Measurements from ENCODE around the gene DSCAM.
"Not testable (repeated sequence)": the region's sequence is repeated elsewhere in the genome, so short reads cannot be mapped to it uniquely, and the experiment has no call there.

DSCAM gene

GRCh38 chr21:40355076-40355475 lies 491.9 kb downstream of the DSCAM start:
- no peak for DNase-seq

- DNase-seq, result no peak
Observed at GRCh38 chr21:40351006-40351405, 496.0 kb downstream of the DSCAM start.

- DNase-seq, result no peak
Observed at GRCh38 chr21:40349591-40349990, 497.4 kb downstream of the DSCAM start.

GRCh38 chr21:40345711-40346321 lies 501.1 kb downstream of the DSCAM start:
- no peak for DNase-seq

- DNase-seq, result no peak
Observed at GRCh38 chr21:40340357-40340756, 506.6 kb downstream of the DSCAM start.

GRCh38 chr21:40339050-40339449 lies 507.9 kb downstream of the DSCAM start:
- no peak for DNase-seq

- no peak for DNase-seq
Observed at GRCh38 chr21:40337981-40338380, 509.0 kb downstream of the DSCAM start.

GRCh38 chr21:40335704-40336103 lies 511.3 kb downstream of the DSCAM start:
- DNase-seq, result no peak

GRCh38 chr21:40334159-40334558 lies 512.8 kb downstream of the DSCAM start:
- no peak for DNase-seq

- DNase-seq, result no peak
Observed at GRCh38 chr21:40333731-40334130, 513.2 kb downstream of the DSCAM start.

GRCh38 chr21:40331804-40332203 lies 515.2 kb downstream of the DSCAM start:
- DNase-seq, result no peak

GRCh38 chr21:40331172-40331571 lies 515.8 kb downstream of the DSCAM start:
- DNase-seq, result no peak

- DNase-seq, result no peak
Observed at GRCh38 chr21:40324389-40324788, 522.6 kb downstream of the DSCAM start.

GRCh38 chr21:40320718-40321117 lies 526.2 kb downstream of the DSCAM start:
- not testable (repeated sequence) for DNase-seq

- no peak for DNase-seq
Observed at GRCh38 chr21:40318371-40318770, 528.6 kb downstream of the DSCAM start.

GRCh38 chr21:40316104-40316503 lies 530.9 kb downstream of the DSCAM start:
- no peak for DNase-seq

GRCh38 chr21:40315626-40316025 lies 531.3 kb downstream of the DSCAM start:
- DNase-seq, result no peak

- no peak for DNase-seq
Observed at GRCh38 chr21:40313260-40313659, 533.7 kb downstream of the DSCAM start.

- no peak for DNase-seq
Observed at GRCh38 chr21:40300300-40300699, 546.7 kb downstream of the DSCAM start.

- no peak for DNase-seq
Observed at GRCh38 chr21:40299451-40299850, 547.5 kb downstream of the DSCAM start.

- DNase-seq, result no peak
Observed at GRCh38 chr21:40294345-40294744, 552.6 kb downstream of the DSCAM start.

- no peak for DNase-seq
Observed at GRCh38 chr21:40291560-40291959, 555.4 kb downstream of the DSCAM start.

GRCh38 chr21:40284409-40284808 lies 562.5 kb downstream of the DSCAM start:
- no peak for DNase-seq

- DNase-seq, result no peak
Observed at GRCh38 chr21:40282912-40283886, 563.8 kb downstream of the DSCAM start.
